Erythroblast (primary cell): Measurements from ENCODE around the gene MTFR1L.

Experiments
- GATA1 ChIP-seq: IDR thresholded peaks from 2 replicates; pipeline ENCODE4 v1.6.1; 2011; ENCODE audit warnings: low read depth, mild to moderate bottlenecking, control low read depth, low read length, moderate library complexity
- POLR2A ChIP-seq: IDR thresholded peaks from 2 replicates; pipeline ENCODE4 v1.6.1; 2011; ENCODE audit warnings: mild to moderate bottlenecking, low read length

- no peak for TF ChIP-seq POLR2A
- TF ChIP-seq GATA1 = no peak
These were observed 15.3 kb upstream of the MTFR1L start for GRCh38 chr1:25804244-25804963.
